ENCODE measurements around the gene LTBP2.

DNA sequence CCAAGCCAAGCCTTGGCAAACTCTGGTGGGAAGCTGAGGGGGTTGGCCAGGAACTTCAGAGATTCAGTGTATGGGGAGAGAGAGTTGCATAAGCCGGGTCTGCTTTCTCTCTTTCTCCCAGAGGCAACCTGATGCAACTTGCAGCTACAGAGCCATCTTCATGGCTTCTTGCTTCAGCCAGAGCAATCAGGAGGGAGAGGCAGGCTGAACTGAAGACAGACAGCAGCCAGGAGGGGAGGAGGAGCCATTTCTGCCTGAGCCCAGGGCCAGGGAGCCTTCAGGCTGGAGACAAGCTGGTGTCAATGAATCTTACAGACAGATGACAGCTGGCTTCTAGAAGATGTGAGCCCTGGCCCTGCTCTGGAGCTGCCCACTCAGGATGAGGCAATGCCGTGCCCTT is 137.7 kb downstream of the LTBP2 start:
- TF ChIP-seq ZNF274 (IDR thresholded peaks at IDR 0.05; ENCODE audit: low read depth, low read length) (no peak), CTCF (IDR thresholded peaks at IDR 0.05 in 2 of 3, conservative IDR thresholded peaks at IDR 0.05 in 1 of 3; ENCODE audit: borderline replicate concordance in 1 of 3, insufficient read depth in 1 of 3, low read depth in 2 of 3, low read length in 2 of 3) (no peak), ELF1 (IDR thresholded peaks at IDR 0.05; ENCODE audit: borderline replicate concordance, low read depth) (no peak), EZH2 (IDR thresholded peaks at IDR 0.05) (no peak), SRF (IDR thresholded peaks at IDR 0.05; ENCODE audit: low read depth) (no peak), SP1 (IDR thresholded peaks at IDR 0.05; ENCODE audit: low read depth) (no peak)
